Lower leg skin (tissue), 3 donors: ENCODE measurements around the gene CLSTN1.

Experiments
- POLR2A ChIP-seq, 2 donors: fragments of 450-650 bp; IDR thresholded peaks; one replicate each; pipeline ENCODE4 v1.6.1; 2016 to 2017; ENCODE audit warnings: antibody characterized with exemption in 2 of 2, mild to moderate bottlenecking in 1 of 2, moderate library complexity in 1 of 2
- TF ChIP-seq, protein P1 (sequence below), 3 donors: fragments of 450-650 bp; IDR thresholded peaks; one replicate each; pipeline ENCODE4 v1.5.1; 2016; ENCODE audit warnings: antibody characterized with exemption in 3 of 3, mild to moderate bottlenecking in 3 of 3, moderate library complexity in 2 of 3

DNA sequence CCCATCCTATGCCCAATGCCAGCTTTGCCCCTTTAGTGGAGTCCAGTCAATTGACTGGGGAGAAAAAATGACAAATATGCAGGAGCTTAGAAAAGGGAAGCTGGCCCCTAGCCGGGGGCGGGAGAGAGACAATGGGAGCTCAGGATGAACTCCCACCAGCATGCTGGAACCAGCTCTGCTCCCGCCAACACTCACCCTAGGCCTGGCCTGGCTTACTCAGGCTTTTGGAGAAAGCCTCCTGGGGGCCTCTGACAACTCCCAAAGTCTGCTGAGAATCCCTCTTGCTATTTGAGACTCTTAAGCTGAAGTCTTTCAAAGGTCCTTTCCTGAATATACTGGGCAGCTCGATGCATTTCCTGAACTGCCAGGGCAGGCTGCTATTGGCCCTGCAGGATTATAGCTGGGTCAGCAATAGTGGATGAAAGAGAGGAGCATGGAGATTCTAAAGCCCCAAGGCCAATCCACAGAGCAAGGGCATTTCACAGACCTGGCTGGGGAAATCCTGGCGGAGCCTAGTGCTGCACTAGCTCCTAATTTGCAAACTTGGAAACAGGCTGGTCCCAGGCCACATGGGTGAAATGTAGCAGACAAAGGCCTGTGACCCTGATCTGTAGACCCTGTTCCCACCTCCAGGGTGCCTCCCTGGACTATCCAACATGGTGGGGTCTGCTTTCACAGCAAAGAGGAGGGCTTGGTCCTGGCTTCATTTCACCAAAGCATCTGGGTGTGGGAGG lies 35.7 kb upstream of the CLSTN1 start:
- TF ChIP-seq, protein P1, sequence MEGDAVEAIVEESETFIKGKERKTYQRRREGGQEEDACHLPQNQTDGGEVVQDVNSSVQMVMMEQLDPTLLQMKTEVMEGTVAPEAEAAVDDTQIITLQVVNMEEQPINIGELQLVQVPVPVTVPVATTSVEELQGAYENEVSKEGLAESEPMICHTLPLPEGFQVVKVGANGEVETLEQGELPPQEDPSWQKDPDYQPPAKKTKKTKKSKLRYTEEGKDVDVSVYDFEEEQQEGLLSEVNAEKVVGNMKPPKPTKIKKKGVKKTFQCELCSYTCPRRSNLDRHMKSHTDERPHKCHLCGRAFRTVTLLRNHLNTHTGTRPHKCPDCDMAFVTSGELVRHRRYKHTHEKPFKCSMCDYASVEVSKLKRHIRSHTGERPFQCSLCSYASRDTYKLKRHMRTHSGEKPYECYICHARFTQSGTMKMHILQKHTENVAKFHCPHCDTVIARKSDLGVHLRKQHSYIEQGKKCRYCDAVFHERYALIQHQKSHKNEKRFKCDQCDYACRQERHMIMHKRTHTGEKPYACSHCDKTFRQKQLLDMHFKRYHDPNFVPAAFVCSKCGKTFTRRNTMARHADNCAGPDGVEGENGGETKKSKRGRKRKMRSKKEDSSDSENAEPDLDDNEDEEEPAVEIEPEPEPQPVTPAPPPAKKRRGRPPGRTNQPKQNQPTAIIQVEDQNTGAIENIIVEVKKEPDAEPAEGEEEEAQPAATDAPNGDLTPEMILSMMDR (IDR thresholded peaks at IDR 0.05): no peak
- no peak for TF ChIP-seq POLR2A (IDR thresholded peaks at IDR 0.05)
